Neural crest cell (in vitro differentiated cells): ENCODE results near the gene YLPM1. TPM values are rescaled to one million over a fixed set of nuclear protein-coding genes. Genes with fewer than 3 reads are reported as not detected.

Source experiments
- DNase-seq: peaks from one replicate; pipeline ENCODE4 v3.0.0; 2021; ENCODE audit warnings: low read depth, mixed read lengths, low spot score
- H3K27ac Mint-ChIP-seq: one replicate; pipeline ENCODE4 v1.8.0; 2021; ENCODE audit warnings: mild to moderate bottlenecking, mixed read lengths; ENCODE audit not compliant: unreplicated experiment
- H3K27me3 Mint-ChIP-seq: 2 replicates; pipeline ENCODE4 v1.8.0; 2021; ENCODE audit warnings: low read depth, mild to moderate bottlenecking, mixed read lengths
- H3K36me3 Mint-ChIP-seq: 2 replicates; pipeline ENCODE4 v1.8.0; 2021; ENCODE audit warnings: low read depth, mild to moderate bottlenecking, mixed read lengths
- H3K4me1 Mint-ChIP-seq: 2 replicates; pipeline ENCODE4 v1.8.0; 2021; ENCODE audit warnings: mixed read lengths
- H3K4me3 Mint-ChIP-seq: one replicate; pipeline ENCODE4 v1.8.0; 2021; ENCODE audit warnings: mild to moderate bottlenecking, mixed read lengths
- H3K9me3 Mint-ChIP-seq: 2 replicates; pipeline ENCODE4 v1.8.0; 2021; ENCODE audit warnings: mixed read lengths
- total RNA-seq: library from RNA; stranded (reverse); gene quantifications from 2 replicates; pipeline ENCODE4 v1.2.1, GENCODE V29; 2021
- TF ChIP-seq, protein P1 (sequence below): fragments of 200-600 bp; sonication (generic); conservative IDR thresholded peaks from 2 replicates; pipeline ENCODE4 v1.5.0; 2021; ENCODE audit warnings: antibody characterized with exemption, mild to moderate bottlenecking

Gene YLPM1
- total RNA-seq, 1 donor from 2014 or later: 115 TPM

DNA sequence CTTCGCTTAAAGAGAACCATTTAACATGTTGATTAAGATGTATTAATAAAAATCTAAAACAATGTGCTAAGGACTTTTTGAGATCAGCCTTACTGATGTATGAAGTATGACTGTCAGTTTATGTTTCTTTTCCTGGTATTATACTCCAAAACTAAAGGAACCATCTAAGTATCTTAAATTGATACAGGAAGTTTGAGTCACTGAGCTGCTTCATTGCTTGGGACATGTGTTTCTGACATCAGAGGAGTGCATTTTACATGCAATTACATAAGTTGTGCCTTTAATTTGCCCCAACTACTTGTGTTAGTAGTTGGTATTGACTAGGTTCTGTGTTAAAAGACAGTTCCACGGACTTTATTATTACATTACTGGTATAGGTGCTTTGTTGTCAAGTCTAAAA, 61.9 kb downstream of the YLPM1 start:
- Mint-ChIP-seq H3K27me3 (no peaks in the 10 kb centered on the region), H3K36me3 (peaks cover 9% of the 10 kb centered on the region), H3K4me1 (no peaks in the 10 kb centered on the region), H3K27ac (no peak overlapping the region), H3K9me3 (no peaks in the 10 kb centered on the region), H3K4me3 (no peak overlapping the region)
- DNase-seq: no peak
- TF ChIP-seq, protein P1, sequence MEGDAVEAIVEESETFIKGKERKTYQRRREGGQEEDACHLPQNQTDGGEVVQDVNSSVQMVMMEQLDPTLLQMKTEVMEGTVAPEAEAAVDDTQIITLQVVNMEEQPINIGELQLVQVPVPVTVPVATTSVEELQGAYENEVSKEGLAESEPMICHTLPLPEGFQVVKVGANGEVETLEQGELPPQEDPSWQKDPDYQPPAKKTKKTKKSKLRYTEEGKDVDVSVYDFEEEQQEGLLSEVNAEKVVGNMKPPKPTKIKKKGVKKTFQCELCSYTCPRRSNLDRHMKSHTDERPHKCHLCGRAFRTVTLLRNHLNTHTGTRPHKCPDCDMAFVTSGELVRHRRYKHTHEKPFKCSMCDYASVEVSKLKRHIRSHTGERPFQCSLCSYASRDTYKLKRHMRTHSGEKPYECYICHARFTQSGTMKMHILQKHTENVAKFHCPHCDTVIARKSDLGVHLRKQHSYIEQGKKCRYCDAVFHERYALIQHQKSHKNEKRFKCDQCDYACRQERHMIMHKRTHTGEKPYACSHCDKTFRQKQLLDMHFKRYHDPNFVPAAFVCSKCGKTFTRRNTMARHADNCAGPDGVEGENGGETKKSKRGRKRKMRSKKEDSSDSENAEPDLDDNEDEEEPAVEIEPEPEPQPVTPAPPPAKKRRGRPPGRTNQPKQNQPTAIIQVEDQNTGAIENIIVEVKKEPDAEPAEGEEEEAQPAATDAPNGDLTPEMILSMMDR: no peak

DNA sequence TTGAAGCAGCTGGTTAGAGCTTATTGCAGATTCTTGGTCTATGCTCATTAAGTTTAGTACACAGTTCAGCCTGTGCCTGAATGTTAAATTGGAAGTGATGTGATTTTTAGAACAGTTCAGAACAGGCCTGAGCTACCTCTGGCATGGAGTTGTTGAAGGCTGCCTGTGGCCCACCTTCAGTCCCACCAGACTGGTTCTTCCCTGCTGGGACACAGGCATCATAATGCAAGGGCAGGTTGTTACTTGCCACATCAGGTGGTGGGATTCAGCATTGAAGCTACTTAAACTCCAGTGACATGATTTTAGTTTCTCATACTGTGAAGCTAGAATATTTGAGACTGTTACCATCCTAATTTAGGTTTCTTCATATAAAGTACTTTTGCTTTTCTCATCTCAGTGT, 63.5 kb downstream of the YLPM1 start:
- no peaks in the 10 kb centered on the region for H3K27me3 Mint-ChIP-seq
- H3K4me3 Mint-ChIP-seq: no peak overlapping the region
- no peak for DNase-seq
- H3K27ac Mint-ChIP-seq: peak overlapping the region; percentile 48
- no peaks in the 10 kb centered on the region for H3K4me1 Mint-ChIP-seq
- TF ChIP-seq, protein P1: no peak
- no peaks in the 10 kb centered on the region for H3K9me3 Mint-ChIP-seq
- H3K36me3 Mint-ChIP-seq: peaks cover 6% of the 10 kb centered on the region

GRCh38 chr14:74829251-74829650, 66.1 kb downstream of the YLPM1 start:
- Mint-ChIP-seq H3K27me3 (no peaks in the 10 kb centered on the region), H3K4me1 (no peaks in the 10 kb centered on the region), H3K4me3 (no peak overlapping the region), H3K27ac (no peak overlapping the region), H3K9me3 (no peaks in the 10 kb centered on the region), H3K36me3 (peaks cover 6% of the 10 kb centered on the region)
- TF ChIP-seq, protein P1: no peak
- no peak for DNase-seq

- Mint-ChIP-seq H3K4me1 (no peaks in the 10 kb centered on the region), H3K9me3 (no peaks in the 10 kb centered on the region), H3K36me3 (peaks cover 6% of the 10 kb centered on the region), H3K27ac (no peak overlapping the region), H3K4me3 (no peak overlapping the region), H3K27me3 (no peaks in the 10 kb centered on the region)
- DNase-seq: no peak
- TF ChIP-seq, protein P1: no peak
Measured at GRCh38 chr14:74832849-74833248, 69.7 kb downstream of the YLPM1 start.

GRCh38 chr14:74834692-74835392, 71.7 kb downstream of the YLPM1 start:
- Mint-ChIP-seq H3K4me1 (no peaks in the 10 kb centered on the region), H3K27me3 (no peaks in the 10 kb centered on the region), H3K27ac (no peak overlapping the region), H3K4me3 (no peak overlapping the region), H3K36me3 (peaks cover 3% of the 10 kb centered on the region), H3K9me3 (no peaks in the 10 kb centered on the region)
- DNase-seq: no peak
- TF ChIP-seq, protein P1: no peak
